A549 (cell line): ENCODE measurements around the gene KIF12.

Source experiments
- CEBPB ChIP-seq, 2 experiments: fragments of >200 bp in 1 of 2; sonication (Bioruptor Twin) in 1 of 2; formaldehyde crosslinking in 1 of 2; IDR thresholded peaks; 2 replicates each; pipeline ENCODE4 v1.6.1; 2012 to 2016
- CTCF ChIP-seq: fragments of >200 bp; sonication (Bioruptor Twin); formaldehyde crosslinking; IDR thresholded peaks from 3 replicates; pipeline ENCODE4 v1.5.1; 2016
- NPAS2 ChIP-seq: fragments of 250-450 bp; sonication (Bioruptor Pico); IDR thresholded peaks from 2 replicates; pipeline ENCODE4 v1.8.0; 2022; ENCODE audit warnings: mild to moderate bottlenecking, moderate library complexity, borderline replicate concordance
- PBX3 ChIP-seq: IDR thresholded peaks from 2 replicates; pipeline ENCODE4 v1.6.1; 2012
- PHF8 ChIP-seq: fragments of 200-600 bp; sonication (generic); IDR thresholded peaks from 2 replicates; pipeline ENCODE4 v1.6.1; 2016; ENCODE audit warnings: low read depth, mild to moderate bottlenecking, antibody characterized with exemption, moderate library complexity, borderline replicate concordance
- POLR2A ChIP-seq: IDR thresholded peaks from 2 replicates; pipeline ENCODE4 v1.6.1; 2012; ENCODE audit warnings: mild to moderate bottlenecking, low read length
- POLR2AphosphoS2 ChIP-seq: conservative IDR thresholded peaks from 2 replicates; pipeline ENCODE4 v1.6.1; 2012; ENCODE audit warnings: low read length, improper control_type of control experiment, inconsistent platforms
- RNF2 ChIP-seq: fragments of 200-600 bp; sonication (generic); IDR thresholded peaks from 2 replicates; pipeline ENCODE4 v1.6.1; 2016; ENCODE audit warnings: low read depth, mild to moderate bottlenecking, antibody characterized with exemption, moderate library complexity, borderline replicate concordance
- TF ChIP-seq, protein P1 (sequence below): fragments of >200 bp; sonication (Bioruptor Twin); formaldehyde crosslinking; IDR thresholded peaks from 3 replicates; pipeline ENCODE4 v1.6.1; 2016

GRCh38 chr9:114058688-114059046 is 40.4 kb downstream of the KIF12 start:
- TF ChIP-seq PHF8: no peak
- TF ChIP-seq CTCF: no peak
- no peak for TF ChIP-seq POLR2A
- TF ChIP-seq POLR2AphosphoS2: no peak
- no peak for TF ChIP-seq PBX3
- no peak for TF ChIP-seq CEBPB (IDR thresholded peaks at IDR 0.05)
- no peak for TF ChIP-seq NPAS2
- TF ChIP-seq RNF2: no peak
- TF ChIP-seq, protein P1, sequence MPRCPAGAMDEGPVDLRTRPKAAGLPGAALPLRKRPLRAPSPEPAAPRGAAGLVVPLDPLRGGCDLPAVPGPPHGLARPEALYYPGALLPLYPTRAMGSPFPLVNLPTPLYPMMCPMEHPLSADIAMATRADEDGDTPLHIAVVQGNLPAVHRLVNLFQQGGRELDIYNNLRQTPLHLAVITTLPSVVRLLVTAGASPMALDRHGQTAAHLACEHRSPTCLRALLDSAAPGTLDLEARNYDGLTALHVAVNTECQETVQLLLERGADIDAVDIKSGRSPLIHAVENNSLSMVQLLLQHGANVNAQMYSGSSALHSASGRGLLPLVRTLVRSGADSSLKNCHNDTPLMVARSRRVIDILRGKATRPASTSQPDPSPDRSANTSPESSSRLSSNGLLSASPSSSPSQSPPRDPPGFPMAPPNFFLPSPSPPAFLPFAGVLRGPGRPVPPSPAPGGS: no peak
